HepG2 (cell line): ENCODE results near the gene ACAD8. TPM values are rescaled to one million over a fixed set of nuclear protein-coding genes. Genes with fewer than 3 reads are reported as not detected.

ENCODE experiments used
- CBX5 ChIP-seq: sonication (generic); formaldehyde crosslinking; IDR thresholded peaks from 2 replicates; pipeline ENCODE4 v1.4.0; 2020; ENCODE audit warnings: missing genetic modification reagents, borderline replicate concordance
- ELK4 ChIP-seq: sonication (generic); formaldehyde crosslinking; IDR thresholded peaks from 2 replicates; pipeline ENCODE4 v1.9.0; 2021; ENCODE audit warnings: missing genetic modification reagents, borderline replicate concordance
- FOXJ3 ChIP-seq: sonication (generic); formaldehyde crosslinking; IDR thresholded peaks from 2 replicates; pipeline ENCODE4 v1.4.0; 2020; ENCODE audit warnings: missing genetic modification reagents, mild to moderate bottlenecking, borderline replicate concordance
- FOXP4 ChIP-seq: sonication (generic); formaldehyde crosslinking; IDR thresholded peaks from 2 replicates; pipeline ENCODE4 v1.4.0; 2020; ENCODE audit warnings: missing genetic modification reagents
- HNF1A ChIP-seq, 2 experiments: sonication (generic) in 1 of 2; formaldehyde crosslinking in 1 of 2; IDR thresholded peaks; 2 replicates each; pipeline versions ENCODE4 v1.4.0 to v1.6.1; 2016 to 2020; ENCODE audit warnings: borderline replicate concordance in 1 of 2, low read depth in 1 of 2, mild to moderate bottlenecking in 1 of 2, missing genetic modification reagents in 1 of 2
- JUN ChIP-seq: sonication (generic); formaldehyde crosslinking; IDR thresholded peaks from 2 replicates; pipeline ENCODE4 v1.4.0; 2020; ENCODE audit warnings: mild to moderate bottlenecking, missing genetic modification reagents
- KLF16 ChIP-seq, 2 experiments: sonication (generic) in 1 of 2; formaldehyde crosslinking in 1 of 2; IDR thresholded peaks; 2 replicates each; pipeline versions ENCODE4 v1.6.1 to v1.8.0; 2016 to 2023; ENCODE audit warnings: missing genetic modification reagents in 2 of 2, missing compliant biosample characterization in 1 of 2
- MYC ChIP-seq: sonication (generic); formaldehyde crosslinking; IDR thresholded peaks from 2 replicates; pipeline ENCODE4 v1.9.0; 2021; ENCODE audit warnings: missing genetic modification reagents, borderline replicate concordance
- SRY ChIP-seq: sonication (generic); formaldehyde crosslinking; IDR thresholded peaks from 2 replicates; pipeline ENCODE4 v1.8.0; 2022; ENCODE audit warnings: mild to moderate bottlenecking, missing genetic modification reagents
- SUZ12 ChIP-seq: fragments of 150-350 bp; IDR thresholded peaks from 2 replicates; pipeline ENCODE4 v1.6.1; 2014; ENCODE audit warnings: low read depth, low read length
- YEATS4 ChIP-seq: sonication (generic); formaldehyde crosslinking; IDR thresholded peaks from 2 replicates; pipeline ENCODE4 v1.4.0; 2020; ENCODE audit warnings: missing genetic modification reagents, borderline replicate concordance
- ZBTB7A ChIP-seq: sonication (generic); formaldehyde crosslinking; IDR thresholded peaks from 2 replicates; pipeline ENCODE4 v1.8.0; 2022; ENCODE audit warnings: mild to moderate bottlenecking, missing genetic modification reagents
- ZFP82 ChIP-seq: sonication (generic); formaldehyde crosslinking; IDR thresholded peaks from 2 replicates; pipeline ENCODE4 v1.5.1; 2020; ENCODE audit warnings: mild to moderate bottlenecking, missing genetic modification reagents, borderline replicate concordance
- ZNF225 ChIP-seq: sonication (generic); formaldehyde crosslinking; IDR thresholded peaks from 2 replicates; pipeline ENCODE4 v1.4.0; 2020; ENCODE audit warnings: mild to moderate bottlenecking, missing genetic modification reagents
- ZNF264 ChIP-seq: sonication (generic); formaldehyde crosslinking; IDR thresholded peaks from 2 replicates; pipeline ENCODE4 v1.4.0; 2020; ENCODE audit warnings: missing genetic modification reagents
- ZNF317 ChIP-seq: sonication (generic); formaldehyde crosslinking; IDR thresholded peaks from 2 replicates; pipeline ENCODE4 v1.5.0; 2020; ENCODE audit warnings: mild to moderate bottlenecking, missing genetic modification reagents
- ZNF367 ChIP-seq: sonication (generic); formaldehyde crosslinking; IDR thresholded peaks from 2 replicates; pipeline ENCODE4 v1.4.0; 2020; ENCODE audit warnings: missing genetic modification reagents, borderline replicate concordance
- ZNF513 ChIP-seq: sonication (generic); formaldehyde crosslinking; conservative IDR thresholded peaks from 2 replicates; pipeline ENCODE4 v1.5.0; 2020; ENCODE audit warnings: missing genetic modification reagents
- ZNF546 ChIP-seq: sonication (generic); formaldehyde crosslinking; conservative IDR thresholded peaks from 2 replicates; pipeline ENCODE4 v1.8.1; 2023; ENCODE audit warnings: mild to moderate bottlenecking, missing genetic modification reagents
- ZNF570 ChIP-seq: sonication (generic); formaldehyde crosslinking; IDR thresholded peaks from 2 replicates; pipeline ENCODE4 v1.4.0; 2020; ENCODE audit warnings: mild to moderate bottlenecking, missing genetic modification reagents, borderline replicate concordance
- polyA plus RNA-seq, 8 experiments: library from polyadenylated mRNA; depleted of rRNA in 3 of 8; stranded (reverse) in 7 of 8; unstranded in 1 of 8; fragments of >200 nt; fragmentation: Illumina TruSeq in 4 of 8; extraction: Trizol in 4 of 8; gene quantifications; 2 replicates each; pipeline versions ENCODE4 v1.2.1 to v1.2.3, GENCODE V29; 2011 to 2016; ENCODE audit warnings: low read depth in 4 of 8, missing spikeins in 1 of 8, mixed read lengths in 1 of 8; ENCODE audit not compliant: insufficient read depth in 1 of 8
- total RNA-seq, 5 experiments: library from RNA; depleted of rRNA; stranded (reverse); fragments of >200 nt; fragmentation: Illumina TruSeq; extraction: Trizol; gene quantifications; 2 replicates each; pipeline ENCODE4 v1.2.3, GENCODE V29; 2016; ENCODE audit warnings: low read depth in 1 of 5

ACAD8 gene
- total and polyA plus RNA-seq, 2 of the 13 experiments (the other 11 are each of a cell fraction or from before 2014, with no cell fraction given): 13.5 to 20.3 TPM

- TF ChIP-seq ELK4 (CRISPR knock-in tag) (no peak), SUZ12 (peak; percentile 93), MYC (CRISPR knock-in tag) (peak; percentile 48; the same call in 1 of the 2 replicates), ZNF225 (no peak), FOXP4 (CRISPR knock-in tag) (no peak), FOXJ3 (CRISPR knock-in tag) (no peak), ZNF264 (no peak), ZBTB7A (CRISPR knock-in tag) (peak; percentile 79), ZFP82 (CRISPR knock-in tag) (no peak), ZNF317 (CRISPR knock-in tag) (0 out of 2 replicates have a peak, but pooled peaks have one; percentile 44), ZNF367 (CRISPR knock-in tag) (no peak), JUN (CRISPR knock-in tag) (no peak), HNF1A (IDR thresholded peaks at IDR 0.05; ENCODE audit: low read depth) (no peak), HNF1A (CRISPR knock-in tag; IDR thresholded peaks at IDR 0.05; ENCODE audit: borderline replicate concordance) (peak; percentile 36; the same call in 1 of the 2 replicates), ZNF570 (CRISPR knock-in tag) (no peak), CBX5 (peak; percentile 27; the same call in 1 of the 2 replicates), ZNF546 (CRISPR knock-in tag) (no peak; the same call in 1 of the 2 replicates), SRY (0 out of 2 replicates have a peak, but pooled peaks have one; percentile 23), ZNF513 (CRISPR knock-in tag) (no peak), YEATS4 (CRISPR knock-in tag) (peak; percentile 69), KLF16 (CRISPR knock-in tag; IDR thresholded peaks at IDR 0.05) (peak in 1 of 2 experiments; percentile 77; a peak in 1 of 4 replicates)
These were observed at the start of gene ACAD8, which contains the start of gene THYN1 (continued) for GRCh38 chr11:134253188-134253993.
